K562 (cell line): ENCODE results near the gene POLR2J.

Experiments
- POLR2A ChIP-seq: fragments of 450-650 bp; conservative IDR thresholded peaks from 2 replicates; pipeline ENCODE4 v1.6.1; 2016
- ZNF121 ChIP-seq: sonication (generic); formaldehyde crosslinking; conservative IDR thresholded peaks from 2 replicates; pipeline ENCODE4 v1.8.0; 2022; ENCODE audit warnings: missing genetic modification reagents
- ZNF274 ChIP-seq: IDR thresholded peaks from 2 replicates; pipeline ENCODE4 v1.6.1; 2011; ENCODE audit warnings: low read depth, mild to moderate bottlenecking, low read length, moderate library complexity, borderline replicate concordance
- TF ChIP-seq, protein P1 (sequence below), 3 experiments: fragments of 200-800 bp in 1 of 3; sonication (Bioruptor generic) in 1 of 3; sonication (generic) in 1 of 3; formaldehyde crosslinking in 1 of 3; IDR thresholded peaks; 2 replicates each; pipeline versions ENCODE4 v1.6.1 to v1.8.0; 2016 to 2022; ENCODE audit warnings: mild to moderate bottlenecking in 2 of 3, missing compliant biosample characterization in 2 of 3, missing genetic modification characterization in 2 of 3, missing genetic modification reagents in 1 of 3
- TF ChIP-seq, protein P2 (sequence below): fragments of 450-650 bp; formaldehyde crosslinking; IDR thresholded peaks from 2 replicates; pipeline ENCODE4 v1.4.0; 2020; ENCODE audit warnings: mild to moderate bottlenecking, moderate library complexity
- TF ChIP-seq, protein P3 (sequence below), 3 experiments: IDR thresholded peaks in 2 of 3; conservative IDR thresholded peaks in 1 of 3; 2 replicates each; pipeline ENCODE4 v1.5.1; 2011 to 2012; ENCODE audit warnings: low read length in 3 of 3, mild to moderate bottlenecking in 3 of 3, control low read depth in 2 of 3, improper control_type of control experiment in 1 of 3, inconsistent platforms in 1 of 3, low read depth in 1 of 3, mixed read lengths in 1 of 3, moderate library complexity in 1 of 3; ENCODE audit not compliant: insufficient read depth in 2 of 3

DNA sequence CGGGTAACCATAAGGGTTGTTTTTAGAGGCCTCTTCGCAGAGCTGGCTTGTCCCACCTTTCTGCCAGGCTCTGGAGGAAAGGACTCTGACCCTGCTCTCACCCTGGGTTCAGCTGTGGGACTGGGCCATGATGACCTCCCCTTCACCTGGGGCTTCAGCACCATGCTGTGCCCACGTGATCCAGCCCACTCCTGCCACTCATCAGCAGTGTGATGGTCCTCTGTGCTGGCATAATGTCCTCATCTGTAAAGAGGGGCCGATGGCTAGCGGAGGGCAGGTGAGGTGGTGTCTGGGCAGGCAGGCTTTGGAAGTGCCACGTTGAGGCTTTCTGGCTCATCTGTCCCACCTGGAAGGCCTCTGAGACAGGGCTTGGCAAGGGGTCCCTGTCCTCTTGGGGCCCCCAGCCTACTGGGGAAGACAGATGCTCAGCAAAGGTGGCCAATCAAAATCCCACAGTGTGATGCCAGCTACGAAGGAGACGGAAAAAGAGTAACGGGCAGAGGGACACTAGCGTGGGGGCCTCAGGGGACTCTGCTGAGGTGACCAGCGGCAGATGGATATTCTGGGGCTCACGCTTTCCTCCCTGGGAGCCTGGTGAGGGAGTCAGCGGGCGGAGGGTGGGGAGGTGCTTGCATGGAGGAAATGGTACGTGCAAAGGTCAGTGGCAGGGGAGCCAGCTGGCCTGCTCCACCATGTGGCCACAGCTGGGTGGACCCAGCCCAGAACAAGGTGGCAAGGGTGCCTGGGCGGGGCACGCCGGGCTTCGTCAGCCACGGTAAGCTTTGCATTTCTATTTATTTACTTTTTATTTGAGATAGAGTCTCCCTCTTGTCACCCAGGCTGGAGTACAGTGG is 8.5 kb downstream of the POLR2J start:
- TF ChIP-seq, protein P1, sequence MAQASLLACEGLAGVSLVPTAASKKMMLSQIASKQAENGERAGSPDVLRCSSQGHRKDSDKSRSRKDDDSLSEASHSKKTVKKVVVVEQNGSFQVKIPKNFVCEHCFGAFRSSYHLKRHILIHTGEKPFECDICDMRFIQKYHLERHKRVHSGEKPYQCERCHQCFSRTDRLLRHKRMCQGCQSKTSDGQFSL (CRISPR knock-in tag; IDR thresholded peaks at IDR 0.05), result no peak
- TF ChIP-seq, protein P1 (tag; IDR thresholded peaks at IDR 0.05), result no peak
- TF ChIP-seq POLR2A (no peak), ZNF274 (no peak), ZNF121 (CRISPR knock-in tag) (no peak)
- TF ChIP-seq, protein P2, sequence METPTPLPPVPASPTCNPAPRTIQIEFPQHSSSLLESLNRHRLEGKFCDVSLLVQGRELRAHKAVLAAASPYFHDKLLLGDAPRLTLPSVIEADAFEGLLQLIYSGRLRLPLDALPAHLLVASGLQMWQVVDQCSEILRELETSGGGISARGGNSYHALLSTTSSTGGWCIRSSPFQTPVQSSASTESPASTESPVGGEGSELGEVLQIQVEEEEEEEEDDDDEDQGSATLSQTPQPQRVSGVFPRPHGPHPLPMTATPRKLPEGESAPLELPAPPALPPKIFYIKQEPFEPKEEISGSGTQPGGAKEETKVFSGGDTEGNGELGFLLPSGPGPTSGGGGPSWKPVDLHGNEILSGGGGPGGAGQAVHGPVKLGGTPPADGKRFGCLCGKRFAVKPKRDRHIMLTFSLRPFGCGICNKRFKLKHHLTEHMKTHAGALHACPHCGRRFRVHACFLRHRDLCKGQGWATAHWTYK, result no peak
- TF ChIP-seq, protein P3, sequence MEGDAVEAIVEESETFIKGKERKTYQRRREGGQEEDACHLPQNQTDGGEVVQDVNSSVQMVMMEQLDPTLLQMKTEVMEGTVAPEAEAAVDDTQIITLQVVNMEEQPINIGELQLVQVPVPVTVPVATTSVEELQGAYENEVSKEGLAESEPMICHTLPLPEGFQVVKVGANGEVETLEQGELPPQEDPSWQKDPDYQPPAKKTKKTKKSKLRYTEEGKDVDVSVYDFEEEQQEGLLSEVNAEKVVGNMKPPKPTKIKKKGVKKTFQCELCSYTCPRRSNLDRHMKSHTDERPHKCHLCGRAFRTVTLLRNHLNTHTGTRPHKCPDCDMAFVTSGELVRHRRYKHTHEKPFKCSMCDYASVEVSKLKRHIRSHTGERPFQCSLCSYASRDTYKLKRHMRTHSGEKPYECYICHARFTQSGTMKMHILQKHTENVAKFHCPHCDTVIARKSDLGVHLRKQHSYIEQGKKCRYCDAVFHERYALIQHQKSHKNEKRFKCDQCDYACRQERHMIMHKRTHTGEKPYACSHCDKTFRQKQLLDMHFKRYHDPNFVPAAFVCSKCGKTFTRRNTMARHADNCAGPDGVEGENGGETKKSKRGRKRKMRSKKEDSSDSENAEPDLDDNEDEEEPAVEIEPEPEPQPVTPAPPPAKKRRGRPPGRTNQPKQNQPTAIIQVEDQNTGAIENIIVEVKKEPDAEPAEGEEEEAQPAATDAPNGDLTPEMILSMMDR (IDR thresholded peaks at IDR 0.05 in 2 of 3, conservative IDR thresholded peaks at IDR 0.05 in 1 of 3; ENCODE audit: insufficient read depth in 2 of 3, low read depth in 1 of 3, low read length in 3 of 3), result no peak
